ENCODE measurements around the gene CLK2.

GRCh38 chr1:155293086-155293749 is 19.9 kb upstream of the CLK2 start:
- TF ChIP-seq EZH2 (IDR thresholded peaks at IDR 0.05; ENCODE audit: low read depth, unreplicated experiment) (no peak), CTCF (conservative IDR thresholded peaks at IDR 0.05; ENCODE audit: low read depth in 2 of 2) (no peak), STAT1 (IDR thresholded peaks at IDR 0.05; ENCODE audit: unreplicated experiment) (no peak), POLR2AphosphoS5 (IDR thresholded peaks at IDR 0.05; ENCODE audit: low read depth) (no peak), REST (IDR thresholded peaks at IDR 0.05; ENCODE audit: unreplicated experiment) (no peak), JUNB (IDR thresholded peaks at IDR 0.05; ENCODE audit: unreplicated experiment) (no peak), ZNF331 (CRISPR knock-in tag; IDR thresholded peaks at IDR 0.05; ENCODE audit: low read depth) (no peak), EZH2phosphoT487 (IDR thresholded peaks at IDR 0.05; ENCODE audit: unreplicated experiment) (no peak), ETS1 (IDR thresholded peaks at IDR 0.05) (no peak)
